DMS53 (cell line): ENCODE results near the gene RGS18.
"Not testable (repeated sequence)": the region's sequence is repeated elsewhere in the genome, so short reads cannot be mapped to it uniquely, and the experiment has no call there.

ENCODE experiments used
- DNase-seq: peaks from one replicate; lab custom pipeline; 2025; lab: John Stamatoyannopoulos, UW

Gene RGS18

GRCh38 chr1:192165002-192165401 is 6.7 kb downstream of the RGS18 start:
- DNase-seq: peak; percentile 14

- DNase-seq: no peak
These were observed 8.7 kb downstream of the RGS18 start for GRCh38 chr1:192167011-192167410.

GRCh38 chr1:192167911-192168700 is 9.8 kb downstream of the RGS18 start:
- peak; percentile 9 for DNase-seq

- DNase-seq: no peak
These were observed 10.7 kb downstream of the RGS18 start for GRCh38 chr1:192168964-192169363.

- DNase-seq: no peak
These were observed 12.1 kb downstream of the RGS18 start for GRCh38 chr1:192170196-192170984.

GRCh38 chr1:192171123-192171522 is 12.9 kb downstream of the RGS18 start:
- DNase-seq: no peak

GRCh38 chr1:192175971-192176370 is 17.7 kb downstream of the RGS18 start:
- no peak for DNase-seq

- DNase-seq: no peak
These were observed 25.5 kb downstream of the RGS18 start for GRCh38 chr1:192183788-192184187.

GRCh38 chr1:192186197-192186596 is 27.9 kb downstream of the RGS18 start:
- DNase-seq: no peak

GRCh38 chr1:192190066-192190465 is 31.8 kb downstream of the RGS18 start:
- DNase-seq: no peak

GRCh38 chr1:192201303-192201702 is 43.0 kb downstream of the RGS18 start:
- peak; percentile 32 for DNase-seq

- DNase-seq: no peak
These were observed 66.1 kb downstream of the RGS18 start for GRCh38 chr1:192224396-192224795.

GRCh38 chr1:192224846-192225245 is 66.6 kb downstream of the RGS18 start:
- DNase-seq: no peak

- no peak for DNase-seq
These were observed 67.0 kb downstream of the RGS18 start for GRCh38 chr1:192225266-192225665.

GRCh38 chr1:192225703-192226102 is 67.4 kb downstream of the RGS18 start:
- no peak for DNase-seq

GRCh38 chr1:192227330-192227729 is 69.1 kb downstream of the RGS18 start:
- peak; percentile 3 for DNase-seq

GRCh38 chr1:192227980-192228379 is 69.7 kb downstream of the RGS18 start:
- DNase-seq: not testable (repeated sequence)

- no peak for DNase-seq
These were observed 74.7 kb downstream of the RGS18 start for GRCh38 chr1:192232817-192233417.

GRCh38 chr1:192235127-192235526 is 76.9 kb downstream of the RGS18 start:
- DNase-seq: no peak
